Pancreas (tissue), 10 donors: Measurements from ENCODE around the gene ALMS1. TPM values are rescaled to one million over a fixed set of nuclear protein-coding genes. Genes with fewer than 3 reads are reported as not detected.
"Not testable (repeated sequence)": the region's sequence is repeated elsewhere in the genome, so short reads cannot be mapped to it uniquely, and the experiment has no call there.

Experiments
- ATAC-seq, 4 donors: fragments of 200-7000 bp; cut with Tn5 transposase; one replicate each; pipeline versions ENCODE4 v1.8.0 to v1.9.1; 2020; ENCODE audit warnings: mild to moderate bottlenecking in 4 of 4, moderate library complexity in 4 of 4
- DNase-seq, 6 donors: peaks; one replicate each; pipeline ENCODE4 v3.0.0-alpha.2; 2020
- FAIRE-seq: peaks from 2 replicates; lab custom pipeline; 2012; peaks lifted over from hg19 to GRCh38; lab: Jason Lieb, UNC
- H3K27ac ChIP-seq, 4 donors: fragments of 200-600 bp; sonication (generic); 1 replicate in 3 of 4; 2 replicates in 1 of 4; pipeline versions ENCODE4 v1.5.0 to v1.8.0; 2020
- H3K27me3 ChIP-seq, 4 donors: fragments of 200-600 bp; one replicate each; pipeline ENCODE4 v1.8.0; 2021
- H3K36me3 ChIP-seq, 3 donors: fragments of 200-600 bp; sonication (generic) in 1 of 3; one replicate each; pipeline versions ENCODE4 v1.5.0 to v1.8.0; 2020 to 2021
- H3K4me1 ChIP-seq, 3 donors: fragments of 200-600 bp; one replicate each; pipeline ENCODE4 v1.8.0; 2021
- H3K4me3 ChIP-seq, 4 donors: fragments of 200-600 bp; sonication (generic) in 2 of 4; one replicate each; pipeline versions ENCODE4 v1.5.0 to v1.8.0; 2020 to 2021
- H3K9me3 ChIP-seq, 4 donors: fragments of 200-600 bp; one replicate each; pipeline ENCODE4 v1.8.0; 2021
- CTCF ChIP-seq, 4 donors: fragments of 200-600 bp; sonication (generic) in 3 of 4; IDR thresholded peaks; one replicate each; pipeline versions ENCODE4 v1.5.0 to v1.8.0; 2021; ENCODE audit warnings: antibody characterized with exemption in 4 of 4
- WGBS, 2 donors: extraction: QIAGEN DNeasy Blood & Tissue Kit; methylation state at CpG; one replicate each; pipeline ENCODE4 v1.1.7; 2013; 5-methylcytosine and 5-hydroxymethylcytosine counted together
- intact Hi-C, 3 donors: fragments of 100-400 bp; cut with DNase I; formaldehyde crosslinking; loops; one replicate each; pipeline versions ENCODE4 v1.11.1 to v1.14.2; 2022
- polyA plus RNA-seq, 2 donors: library from polyadenylated mRNA; stranded (reverse); fragments of 200-250 nt; gene quantifications; one replicate each; pipeline ENCODE4 v1.2.3, GENCODE V29; 2013
- total RNA-seq, 6 donors: library from RNA; stranded (reverse); fragmentation: NEBNext Ultra II Directional in 4 of 6; extraction: Animal tissue kit (Norgen Biotek cat#: 25700) in 4 of 6; gene quantifications; one replicate each; pipeline versions ENCODE4 v1.2.1 to v1.2.4, GENCODE V29; 2021 to 2023
- donor health status: healthy with polysubstance abuse.
- donor health status: DM: no; HTN: no; CAD: no; lungs with moderate emphysema.
- donor health status: DM: no; HTN: no; CAD: no.
- donor health status: control.
- donor health status: control.
- donor health status: Bipolar disorder and iron deficiency.
- donor health status: DM: yes; HTN: yes; CAD: no.
- donor health status: DM: no; HTN: no; CAD: no.
- donor health status: DM: no; HTN: no; CAD: no.
- donor health status: DM: yes; HTN: yes; CAD: no.

Gene ALMS1
- total and polyA plus RNA-seq, 8 donors: 7.8 to 19.8 (median 13.3) TPM

- Histone ChIP-seq H3K36me3 (peaks cover 0 to 25% (median 6%) of the 10 kb centered on the region in 3 donors), H3K27me3 (no peaks in the 10 kb centered on the region), H3K4me1 (no peaks in the 10 kb centered on the region), H3K4me3 (no peak overlapping the region), H3K9me3 (no peaks in the 10 kb centered on the region), H3K27ac (no peak overlapping the region)
- WGBS, 2 donors: 96 to 99% methylated on average over 2 of the region's 2 CpGs
- intact Hi-C loops: no loop called here
- no peak for DNase-seq
- ATAC-seq: no peak
- no peak for FAIRE-seq
- no peak for TF ChIP-seq CTCF (IDR thresholded peaks at IDR 0.05)
Measured at GRCh38 chr2:73494031-73494430, 108.4 kb downstream of the ALMS1 start.

DNA sequence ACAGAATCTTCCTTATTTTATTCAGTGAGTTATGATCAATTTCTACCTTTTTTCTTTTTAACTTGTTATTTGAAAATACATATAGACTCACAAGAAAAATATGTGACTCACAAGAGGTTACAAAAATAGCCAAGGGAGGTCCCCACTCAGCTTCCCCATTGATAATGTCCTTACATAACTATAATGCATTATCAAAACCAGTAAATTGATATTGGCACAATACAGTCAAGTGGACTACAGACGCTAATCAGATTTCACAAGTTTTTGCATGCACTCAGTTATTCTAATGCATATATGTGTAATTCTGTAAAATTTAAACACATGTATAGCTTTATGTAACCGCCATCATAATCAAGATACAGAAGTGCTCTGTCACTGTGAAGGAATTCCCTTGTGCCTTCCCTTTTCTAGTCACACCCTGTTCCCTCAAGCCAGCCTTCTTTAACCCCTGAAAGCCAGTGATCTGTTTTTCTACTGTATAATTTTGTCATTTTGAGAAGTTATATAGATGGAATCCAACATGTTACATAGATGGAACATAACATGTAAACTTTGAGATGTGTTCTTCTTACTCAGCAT is 118.4 kb downstream of the ALMS1 start:
- H3K4me3 ChIP-seq: no peak overlapping the region
- H3K4me1 ChIP-seq: no peaks in the 10 kb centered on the region
- WGBS, 2 donors: 94 to 97% methylated on average over 2 of the region's 2 CpGs
- intact Hi-C loops: no loop called here
- no peak for ATAC-seq
- H3K9me3 ChIP-seq: no peaks in the 10 kb centered on the region
- H3K27ac ChIP-seq: no peak overlapping the region
- no peaks in the 10 kb centered on the region for H3K36me3 ChIP-seq
- FAIRE-seq: no peak
- H3K27me3 ChIP-seq: no peaks in the 10 kb centered on the region
- DNase-seq: no peak
- TF ChIP-seq CTCF (IDR thresholded peaks at IDR 0.05): no peak

- H3K4me1 ChIP-seq, DNase-seq, H3K36me3 ChIP-seq, ATAC-seq, H3K4me3 ChIP-seq, FAIRE-seq, H3K27ac ChIP-seq, intact Hi-C loops, H3K27me3 ChIP-seq, H3K9me3 ChIP-seq: not testable (repeated sequence)
- 92 to 96% methylated on average over 2 of the region's 2 CpGs for WGBS, 2 donors
Measured at GRCh38 chr2:73504850-73505249, 119.2 kb downstream of the ALMS1 start.

- H3K27ac ChIP-seq, intact Hi-C loops, H3K9me3 ChIP-seq, H3K36me3 ChIP-seq, FAIRE-seq, H3K4me1 ChIP-seq, H3K27me3 ChIP-seq, ATAC-seq, DNase-seq, H3K4me3 ChIP-seq: not testable (repeated sequence)
- 89 to 96% methylated on average over 5 of the region's 5 CpGs for WGBS, 2 donors
Measured at GRCh38 chr2:73510470-73510869, 124.8 kb downstream of the ALMS1 start.

DNA sequence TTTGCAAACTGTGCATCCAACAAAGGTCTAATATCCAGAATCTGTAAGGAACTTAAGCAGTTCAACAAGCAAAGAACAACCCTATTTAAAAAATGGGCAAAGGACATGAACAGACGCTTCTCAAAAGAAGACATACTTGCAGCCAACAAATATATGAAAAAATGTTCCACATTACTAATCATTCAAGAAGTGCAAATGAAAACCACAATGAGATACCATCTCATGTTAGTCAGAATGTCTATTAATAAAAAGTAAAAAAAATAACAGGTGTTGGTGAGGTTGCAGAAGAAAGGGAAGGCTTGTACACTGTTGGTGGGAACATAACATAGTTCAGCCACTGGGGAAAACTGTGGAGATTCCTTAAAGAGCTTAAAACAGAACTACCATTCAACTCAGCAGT is 130.4 kb downstream of the ALMS1 start:
- Histone ChIP-seq H3K27me3 (no peaks in the 10 kb centered on the region), H3K27ac (no peak overlapping the region), H3K4me1 (no peaks in the 10 kb centered on the region), H3K4me3 (no peak overlapping the region), H3K36me3 (peaks cover 0 to 6% (median 0%) of the 10 kb centered on the region in 3 donors), H3K9me3 (no peaks in the 10 kb centered on the region)
- intact Hi-C loops: no loop called here
- FAIRE-seq: no peak
- DNase-seq: no peak
- no peak for TF ChIP-seq CTCF (IDR thresholded peaks at IDR 0.05)
- ATAC-seq: no peak
- 98 to 100% methylated on average over 1 of the region's 1 CpG for WGBS, 2 donors

GRCh38 chr2:73528688-73529087 is 143.1 kb downstream of the ALMS1 start:
- intact Hi-C loops: no loop called here
- Histone ChIP-seq H3K27me3 (no peaks in the 10 kb centered on the region), H3K4me3 (no peak overlapping the region), H3K27ac (no peak overlapping the region), H3K9me3 (no peaks in the 10 kb centered on the region), H3K4me1 (no peaks in the 10 kb centered on the region), H3K36me3 (no peaks in the 10 kb centered on the region)
- TF ChIP-seq CTCF (IDR thresholded peaks at IDR 0.05): no peak
- FAIRE-seq (no peak), ATAC-seq (no peak), DNase-seq (no peak)
- WGBS, 2 donors: 100% methylated on average over 1 of the region's 1 CpG

- H3K36me3 ChIP-seq, H3K9me3 ChIP-seq, ATAC-seq, FAIRE-seq, intact Hi-C loops, H3K27ac ChIP-seq, H3K27me3 ChIP-seq, H3K4me1 ChIP-seq, H3K4me3 ChIP-seq, DNase-seq: not testable (repeated sequence)
- WGBS, 2 donors: 97 to 98% methylated on average over 4 of the region's 4 CpGs
Measured at GRCh38 chr2:73530773-73531172, 145.1 kb downstream of the ALMS1 start.
